ENCODE data around the gene DRD4. TPM values are rescaled to one million over a fixed set of nuclear protein-coding genes. Genes with fewer than 3 reads are reported as not detected.

Gene DRD4
- total and polyA plus RNA-seq, 2 of the 8 experiments (the other 6 are each of a cell fraction or from before 2014, with no cell fraction given), result 3.4 to 4.9 TPM

DNA sequence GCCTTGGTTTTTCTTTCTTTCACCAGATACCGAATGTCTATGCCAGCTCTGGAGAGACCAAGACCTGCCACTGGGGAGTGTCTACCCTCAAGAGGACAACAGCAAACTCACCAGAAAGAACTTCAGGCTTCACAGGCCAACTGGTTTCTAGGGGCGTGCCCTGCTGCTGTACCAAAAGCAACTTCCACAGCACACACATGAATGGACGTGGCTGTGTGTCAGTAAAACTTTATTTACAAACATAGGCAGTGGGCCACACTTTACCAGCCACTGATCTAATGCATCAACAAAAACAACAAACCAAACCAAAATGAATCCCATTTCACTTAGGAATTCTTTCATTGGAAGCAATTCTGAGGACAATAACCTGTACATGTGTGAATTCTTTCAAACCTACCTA is 41.2 kb downstream of the DRD4 start (continued):
- no peak for TF ChIP-seq CEBPB (IDR thresholded peaks at IDR 0.05; ENCODE audit: low read depth, low read length)
- TF ChIP-seq EZH2 (IDR thresholded peaks at IDR 0.05; ENCODE audit: low read depth, low read length, severe bottlenecking), result no peak
- TF ChIP-seq TAF7 (optimal IDR thresholded peaks at IDR 0.05; ENCODE audit: borderline replicate concordance, low read depth, low read length), result no peak
- TF ChIP-seq POLR2A (IDR thresholded peaks at IDR 0.05; ENCODE audit: control extremely low read depth in 1 of 2, low read depth in 2 of 2, low read length in 2 of 2), result no peak
- no peak for TF ChIP-seq SP2 (IDR thresholded peaks at IDR 0.05; ENCODE audit: low read length)
- TF ChIP-seq RFX5 (IDR thresholded peaks at IDR 0.05; ENCODE audit: borderline replicate concordance, low read depth, low read length), result no peak
- no peak for TF ChIP-seq EGR1 (IDR thresholded peaks at IDR 0.05; ENCODE audit: borderline replicate concordance, low read depth, low read length)
- no peak for TF ChIP-seq YY1 (IDR thresholded peaks at IDR 0.05; ENCODE audit: low read depth, low read length)
- TF ChIP-seq SP4 (IDR thresholded peaks at IDR 0.05; ENCODE audit: low read length), result no peak

All from H1 (cell line).